Myocyte (in vitro differentiated cells): ENCODE data around the gene CELF2. TPM values are rescaled to one million over a fixed set of nuclear protein-coding genes. Genes with fewer than 3 reads are reported as not detected.

Experiments
- DNase-seq: peaks from one replicate; pipeline ENCODE4 v3.0.0-alpha.2; 2012; ENCODE audit warnings: low read depth
- total RNA-seq: library from RNA; depleted of rRNA; stranded (reverse); fragments of >200 nt; gene quantifications from 2 replicates; pipeline ENCODE4 v1.2.3, GENCODE V29; 2014

The CELF2 gene
- total RNA-seq, 1 donor from 2014 or later, result 71.0 TPM

DNA sequence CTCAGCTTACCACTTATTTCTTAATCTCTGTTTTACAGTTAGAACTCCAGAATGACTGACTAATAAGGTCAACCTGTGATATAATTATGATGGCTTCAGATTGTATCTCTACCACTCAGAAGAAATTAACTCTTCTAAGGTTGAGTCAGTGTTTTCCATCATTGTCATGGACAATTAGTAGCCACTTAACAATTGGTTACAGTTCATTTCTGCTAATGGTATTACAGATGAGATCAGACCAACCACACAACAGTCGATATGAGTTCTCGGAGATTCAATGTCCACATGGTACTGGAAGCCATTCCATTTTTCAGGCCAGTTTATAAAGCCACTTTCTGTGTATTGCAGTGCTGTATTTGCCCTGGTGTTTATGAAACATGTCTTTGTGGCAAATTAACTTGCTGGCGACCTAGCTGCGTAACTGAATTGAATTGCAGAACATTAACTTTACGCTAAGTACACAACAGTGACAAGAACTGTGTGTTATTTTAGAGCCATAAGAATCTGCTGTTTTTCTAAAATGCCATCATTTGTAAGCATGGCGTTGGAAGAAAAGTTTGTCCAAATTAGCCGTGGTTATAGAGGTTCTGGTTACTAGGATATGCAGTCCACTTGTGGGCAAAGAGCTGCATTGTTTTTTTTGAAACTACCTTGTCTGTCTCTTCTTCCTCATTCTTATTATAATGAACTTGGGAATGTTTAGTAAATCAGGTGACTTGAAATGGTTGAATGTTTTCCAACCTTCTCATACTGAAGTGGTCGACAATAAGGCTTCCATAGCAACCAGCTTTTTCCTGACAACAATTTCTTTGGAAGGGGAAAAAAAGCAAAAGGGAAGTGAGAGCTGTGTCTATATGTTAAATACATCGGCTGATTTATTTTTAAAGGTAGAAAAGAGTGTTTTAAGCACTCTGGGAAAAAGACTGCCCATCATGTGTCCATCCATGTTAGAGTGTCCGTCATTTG, 76.4 kb downstream of the CELF2 start:
- DNase-seq, result no peak

DNA sequence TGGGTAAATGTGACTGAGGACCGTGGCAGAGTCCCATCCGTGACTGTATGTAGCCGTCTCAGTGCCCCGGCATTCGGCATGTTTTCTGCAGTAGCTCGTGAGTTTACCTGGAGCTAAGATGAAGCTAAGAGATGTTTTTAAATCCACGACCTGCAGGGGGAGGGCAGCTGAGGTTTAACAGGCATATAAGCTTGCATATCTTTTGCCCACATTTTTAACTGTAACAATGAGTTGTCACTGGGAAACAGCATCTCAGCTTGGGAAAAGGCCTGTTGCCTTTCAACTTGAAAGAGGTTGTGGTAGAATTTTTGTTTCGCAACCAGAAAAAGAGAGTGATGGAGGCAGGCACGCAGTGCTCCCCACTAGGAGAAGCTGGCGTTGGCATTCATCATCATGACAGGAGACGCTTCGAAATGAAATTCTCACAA, 77.7 kb downstream of the CELF2 start:
- DNase-seq, result no peak

DNA sequence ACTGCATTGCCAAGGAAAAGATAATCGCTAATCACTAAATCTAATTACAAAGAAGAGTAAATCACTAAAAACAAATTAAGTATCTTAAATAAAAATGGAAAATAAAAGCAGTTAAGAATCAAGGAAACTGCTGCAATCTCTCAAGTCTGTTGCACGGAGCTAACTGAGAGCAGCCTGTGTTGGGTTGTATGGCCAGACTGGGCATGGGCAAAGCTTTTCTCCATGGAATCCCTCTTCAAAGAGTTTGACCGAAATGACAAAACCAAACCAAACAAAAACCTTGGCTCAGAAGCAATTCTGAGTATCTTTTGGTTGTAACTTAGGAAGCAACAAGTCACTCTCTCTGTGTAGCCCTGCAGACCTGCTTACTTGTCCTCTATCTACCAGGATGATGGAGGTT, 78.8 kb downstream of the CELF2 start:
- no peak for DNase-seq

DNA sequence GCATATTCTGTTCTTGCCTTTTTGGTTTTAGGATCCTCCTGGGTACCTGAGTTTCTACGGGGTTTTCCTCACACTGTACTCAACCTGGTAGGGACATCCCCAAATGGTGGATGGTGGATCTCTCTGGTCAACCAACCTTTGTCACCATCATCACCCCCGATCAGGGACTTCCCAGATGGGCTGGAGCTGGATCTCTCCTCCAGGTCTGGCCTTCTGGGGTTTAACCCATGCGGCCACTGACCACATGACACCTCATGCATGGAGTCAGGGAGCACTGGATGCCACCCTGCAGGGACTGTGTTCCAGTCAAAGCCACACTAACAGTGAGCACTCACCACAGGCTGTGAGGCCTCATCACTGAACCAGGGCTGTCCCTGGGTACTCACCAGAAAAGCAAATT, 80.0 kb downstream of the CELF2 start:
- DNase-seq, result no peak

DNA sequence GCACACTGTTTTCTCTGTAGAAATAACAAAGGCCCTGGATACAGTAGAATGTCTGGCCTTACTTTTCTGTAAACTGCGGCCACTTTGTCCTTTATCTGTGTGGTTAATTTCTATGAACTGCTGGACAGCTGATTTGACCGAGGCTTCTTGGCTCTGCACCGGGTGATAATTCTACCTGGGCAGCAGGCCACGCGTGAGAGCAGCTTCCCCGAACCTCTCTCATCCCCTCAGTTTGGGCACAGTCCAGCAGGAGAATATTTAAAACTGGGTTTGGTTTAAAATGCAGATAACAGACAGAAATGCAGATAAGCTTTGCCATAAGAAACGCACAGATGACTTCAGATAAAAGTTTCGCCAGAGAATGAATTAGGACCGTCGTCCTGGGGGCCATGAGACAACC, 81.0 kb downstream of the CELF2 start:
- DNase-seq, result peak; percentile 32

DNA sequence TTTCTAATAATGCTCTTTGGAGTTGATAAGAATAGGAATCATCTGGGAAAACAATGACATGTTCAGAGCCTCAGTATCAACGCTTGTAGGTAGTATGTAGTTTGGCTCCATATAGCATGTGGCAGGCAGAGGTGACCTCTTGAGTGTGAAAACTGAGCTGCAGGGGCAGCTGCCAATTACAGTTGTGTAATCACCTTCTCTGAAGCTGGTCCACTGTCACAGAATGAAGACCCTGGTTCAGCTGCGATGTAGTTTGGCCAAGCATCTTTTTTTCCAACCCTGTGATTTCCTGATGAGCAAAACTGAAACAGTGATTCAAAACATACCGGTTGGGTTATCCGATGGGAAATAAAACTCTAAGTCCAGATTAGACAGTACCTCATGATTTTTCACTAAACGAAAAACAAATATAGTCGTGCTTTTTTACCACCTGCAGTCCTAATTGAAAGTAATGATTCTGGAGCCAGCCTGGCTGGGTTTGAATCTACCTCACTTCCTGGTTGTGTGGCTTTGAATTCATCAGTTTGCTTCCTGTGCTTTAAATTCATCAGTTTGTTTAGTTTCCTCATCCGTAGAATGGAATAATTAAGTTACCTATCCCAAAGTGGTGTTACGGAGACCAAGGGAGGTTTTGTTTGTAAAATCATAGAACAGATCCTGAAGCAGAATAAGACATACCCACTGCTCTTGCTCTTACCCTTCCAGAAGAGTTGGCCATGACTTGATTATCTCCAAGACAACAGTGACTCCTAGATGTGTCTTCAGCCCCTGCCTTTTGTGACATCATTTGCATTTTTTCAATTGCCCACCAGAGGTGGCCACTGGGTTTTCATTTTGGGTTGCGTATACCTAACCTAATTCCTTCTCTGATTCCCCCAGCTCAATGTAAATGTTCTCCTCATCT, 87.4 kb downstream of the CELF2 start:
- DNase-seq, result no peak

DNA sequence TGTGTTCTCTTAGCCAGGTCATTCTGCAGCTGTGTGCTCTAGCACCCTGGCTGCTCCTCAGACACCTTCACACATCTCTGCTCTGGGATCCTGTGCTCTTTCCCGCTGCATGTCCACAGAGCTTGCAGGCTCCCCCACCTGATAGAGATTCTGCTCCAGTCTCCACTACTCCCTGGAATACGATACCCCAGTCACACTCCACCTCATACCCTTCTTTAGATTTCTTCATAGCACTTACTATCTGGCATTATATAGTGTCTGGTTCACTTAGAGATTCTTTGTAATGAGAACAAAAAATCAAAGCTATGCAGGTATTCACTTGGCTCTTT, 88.0 kb downstream of the CELF2 start:
- DNase-seq, result no peak

DNA sequence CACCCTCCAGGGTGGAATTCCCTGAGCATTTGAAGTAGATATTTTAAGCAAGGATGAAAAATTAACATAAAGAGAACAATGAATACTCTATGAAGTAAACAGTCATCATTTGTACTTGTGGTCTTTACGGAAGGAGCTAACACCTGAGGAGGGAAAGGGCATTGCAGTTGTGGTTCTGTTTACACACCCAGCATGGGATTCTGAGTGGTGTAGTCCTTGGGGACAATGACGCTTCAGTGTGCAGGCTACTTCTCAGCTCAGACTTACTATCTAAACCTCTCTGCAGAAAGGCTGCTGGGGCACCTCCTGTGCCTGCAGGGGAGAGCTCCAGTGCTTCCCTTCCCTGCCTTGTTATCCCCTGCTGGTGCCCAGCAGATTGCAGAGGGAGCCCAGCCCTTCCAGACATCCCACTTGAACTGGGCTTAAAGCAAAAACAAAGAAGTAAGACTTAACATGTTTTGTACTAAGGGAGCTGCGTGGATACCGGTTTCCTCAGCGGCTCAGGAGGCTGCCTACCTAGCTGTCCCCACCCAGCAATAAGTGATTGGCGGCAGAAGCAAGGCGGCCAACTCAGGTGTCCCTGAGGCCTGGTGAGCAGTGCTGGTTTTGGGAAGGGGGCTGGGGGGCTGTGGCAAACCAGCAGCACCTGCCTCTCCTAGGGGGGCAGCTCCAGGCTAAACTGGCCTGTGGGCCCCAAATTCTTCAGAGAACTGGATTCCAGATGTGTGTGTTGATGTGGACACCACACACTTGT, 89.1 kb downstream of the CELF2 start:
- DNase-seq, result no peak

DNA sequence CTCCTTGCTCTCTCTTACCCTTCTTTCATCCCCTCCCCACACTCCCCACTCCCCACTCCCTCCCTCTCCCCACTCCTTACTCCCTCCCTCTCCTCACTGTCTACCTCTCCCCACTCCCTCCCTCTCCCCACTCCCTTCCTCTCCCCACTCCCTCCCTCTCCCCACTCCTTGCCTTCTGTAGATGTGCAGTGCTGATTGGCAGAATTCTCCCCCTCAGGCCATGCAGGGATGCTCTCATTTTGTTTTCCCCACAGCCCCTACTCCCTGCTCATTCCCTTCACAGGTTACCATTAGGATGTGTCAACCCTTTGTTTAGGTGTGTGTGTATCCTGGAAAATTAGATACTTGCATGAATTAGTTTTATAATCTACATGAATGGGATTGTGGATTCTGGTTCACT, 90.3 kb downstream of the CELF2 start:
- no peak for DNase-seq

DNA sequence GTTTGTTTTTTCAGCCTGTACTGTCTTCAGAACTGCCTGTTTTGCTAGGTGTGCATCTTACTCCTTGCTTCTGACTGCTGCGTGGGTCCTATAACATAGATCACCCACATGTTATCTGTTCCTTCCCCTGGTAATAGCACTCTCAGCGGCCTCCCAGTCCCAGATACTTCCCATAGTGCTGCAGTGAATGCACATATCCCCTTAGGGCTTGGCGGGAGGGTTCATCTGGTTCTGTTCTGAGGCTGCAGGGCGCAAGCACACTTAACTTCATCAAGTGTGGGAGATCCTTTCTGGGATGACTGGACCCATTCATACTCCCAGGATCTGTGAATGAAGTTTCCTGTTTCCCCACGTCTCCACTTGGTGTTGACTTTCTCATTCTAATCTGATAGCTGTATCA, 90.7 kb downstream of the CELF2 start:
- DNase-seq, result no peak

DNA sequence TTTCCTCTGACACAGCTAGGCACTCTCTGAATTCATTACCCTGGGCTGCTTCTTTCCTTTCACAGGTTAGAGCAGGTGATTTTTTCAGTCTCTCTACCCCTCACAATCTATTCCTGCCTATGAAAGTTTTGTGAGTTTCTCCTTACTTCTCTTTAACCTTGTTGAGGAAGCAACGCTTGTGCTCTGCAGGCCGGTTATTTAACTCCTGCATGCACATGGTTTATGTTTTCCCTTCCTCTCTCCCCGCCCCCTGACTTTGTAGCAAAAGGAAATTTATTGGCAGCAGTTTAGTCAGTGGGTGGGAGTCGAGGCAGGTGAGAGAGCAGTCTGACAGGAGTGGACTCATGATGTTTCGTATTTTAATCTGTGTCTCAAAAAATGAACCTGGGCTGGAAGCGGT, 91.9 kb downstream of the CELF2 start:
- no peak for DNase-seq

DNA sequence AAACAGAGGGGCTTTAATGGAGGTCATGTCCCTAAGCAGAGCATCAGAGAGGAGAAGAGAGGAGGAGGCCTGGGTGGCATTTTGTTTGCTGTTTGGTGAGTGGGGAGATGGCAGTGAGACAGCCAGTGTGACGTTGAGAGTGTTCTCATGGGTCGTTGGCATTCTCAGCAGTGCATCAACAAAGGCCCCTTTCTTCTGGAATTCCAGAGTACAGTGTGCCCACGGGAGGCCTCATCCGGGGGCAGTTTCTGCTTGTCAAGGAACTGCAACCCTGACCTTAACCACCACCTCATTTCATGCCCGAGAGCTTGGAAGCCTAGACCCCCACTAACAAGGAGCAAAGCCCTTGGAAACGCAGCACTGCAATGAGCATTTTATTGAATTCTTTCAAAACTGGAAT, 92.9 kb downstream of the CELF2 start:
- DNase-seq, result no peak

DNA sequence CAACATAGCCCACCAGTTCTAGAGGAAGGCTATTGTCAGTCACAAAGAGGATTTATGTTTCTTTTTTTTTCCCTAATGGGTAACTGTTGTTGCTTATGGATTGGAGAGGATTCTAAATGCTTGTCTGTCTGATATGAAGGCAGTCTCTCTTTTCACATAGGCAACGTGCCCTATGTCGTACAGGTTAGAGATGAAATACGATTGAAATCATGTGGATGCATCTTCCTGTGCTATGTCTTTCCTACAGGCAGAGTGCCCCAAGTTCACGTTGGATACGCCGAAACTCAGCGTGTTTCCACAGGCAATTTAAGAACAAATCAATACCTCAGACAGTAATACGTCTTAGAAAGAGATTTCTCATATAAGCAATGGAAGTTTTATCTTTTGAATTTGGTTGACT, 93.8 kb downstream of the CELF2 start:
- no peak for DNase-seq

DNA sequence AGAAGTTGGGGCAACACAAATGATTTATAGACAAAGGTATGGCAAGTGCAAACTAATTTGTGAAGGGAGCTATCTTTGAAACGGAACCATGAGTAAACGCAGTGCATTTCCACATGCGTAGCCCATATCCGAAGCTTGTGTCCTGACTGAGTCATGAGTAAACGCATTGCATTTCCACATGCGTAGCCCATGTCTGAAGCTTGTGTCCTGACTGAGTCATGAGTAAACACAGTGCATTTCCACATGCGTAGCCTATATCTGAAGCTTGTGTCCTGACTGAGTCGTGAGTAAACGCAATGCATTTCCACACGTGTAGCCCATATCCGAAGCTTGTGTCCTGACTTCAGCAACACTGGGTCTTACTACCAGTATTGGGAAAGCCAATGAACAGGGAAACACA, 95.0 kb downstream of the CELF2 start:
- DNase-seq, result no peak

DNA sequence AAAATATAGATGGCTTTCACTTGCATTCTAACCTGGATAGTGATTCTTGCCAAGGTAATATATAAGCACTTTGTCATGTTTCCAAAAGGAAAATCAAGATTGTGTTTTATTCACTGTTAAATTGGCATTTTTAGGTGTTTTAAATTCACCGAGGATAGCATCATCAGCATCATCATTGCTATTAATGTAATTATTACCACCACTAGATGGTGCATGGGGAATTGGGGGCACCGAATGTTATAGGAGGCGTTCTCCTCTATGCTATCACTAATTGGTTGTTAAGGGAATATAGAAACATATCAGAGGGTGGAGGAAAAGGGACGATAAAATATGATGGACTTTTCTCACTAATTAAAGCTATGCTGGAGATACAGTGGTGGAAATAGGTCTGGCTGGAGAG, 95.5 kb downstream of the CELF2 start:
- no peak for DNase-seq

DNA sequence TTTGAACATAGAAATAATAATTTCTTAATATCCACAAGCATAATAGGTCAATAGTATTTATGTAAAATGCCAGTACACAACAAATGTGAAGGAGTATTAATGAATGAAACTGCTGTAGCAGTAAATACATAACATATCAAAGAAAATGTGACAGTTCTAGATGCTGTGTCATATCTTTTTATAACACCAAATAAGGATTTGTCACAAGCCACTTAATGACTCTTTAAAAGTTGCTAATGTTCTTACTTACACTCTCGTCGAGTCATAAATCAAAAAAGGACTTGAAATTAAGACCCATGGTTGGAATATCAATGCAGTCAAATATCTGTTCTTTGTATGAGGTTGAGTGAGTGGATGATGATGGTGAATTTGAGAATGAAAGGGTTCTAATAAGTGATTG, 96.6 kb downstream of the CELF2 start:
- no peak for DNase-seq

DNA sequence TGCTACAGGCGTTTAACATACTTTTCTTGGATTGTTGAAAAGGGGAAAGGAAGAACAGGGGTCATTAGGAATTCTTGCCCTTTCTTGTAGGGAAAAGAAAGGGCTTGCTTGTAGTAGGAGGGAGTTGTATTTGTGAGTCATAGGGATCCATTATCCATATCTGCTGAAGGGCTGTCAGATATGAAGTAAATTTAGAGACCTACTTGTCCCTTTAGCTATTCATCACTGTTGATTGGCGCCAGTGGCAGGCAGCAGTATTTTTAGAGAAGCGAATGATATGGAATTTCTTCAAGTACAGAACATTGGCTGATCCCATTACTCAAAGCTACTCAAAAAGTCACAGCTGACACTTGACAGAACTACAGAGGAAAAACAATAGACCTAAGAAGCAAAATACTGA, 97.7 kb downstream of the CELF2 start:
- DNase-seq, result peak; percentile 14

DNA sequence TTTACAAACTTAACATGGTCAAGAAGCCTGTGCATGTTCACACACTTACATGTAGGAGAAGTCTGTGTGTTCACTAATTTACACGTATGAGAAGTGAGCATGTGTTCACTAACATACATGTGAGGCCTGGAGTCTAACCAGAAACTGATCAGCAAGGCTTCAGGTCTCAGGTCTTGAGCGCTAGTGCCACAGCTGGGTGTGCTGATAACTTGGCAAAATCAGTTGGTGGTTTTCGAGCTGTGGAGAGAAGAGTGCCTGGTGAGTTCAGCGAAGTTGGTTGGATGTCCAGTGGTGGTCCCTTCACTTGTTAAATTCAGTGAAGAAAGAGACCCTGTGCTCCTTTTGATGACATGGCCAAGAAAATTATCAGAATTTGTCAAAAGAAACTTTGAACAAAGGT, 98.7 kb downstream of the CELF2 start:
- DNase-seq, result no peak

DNA sequence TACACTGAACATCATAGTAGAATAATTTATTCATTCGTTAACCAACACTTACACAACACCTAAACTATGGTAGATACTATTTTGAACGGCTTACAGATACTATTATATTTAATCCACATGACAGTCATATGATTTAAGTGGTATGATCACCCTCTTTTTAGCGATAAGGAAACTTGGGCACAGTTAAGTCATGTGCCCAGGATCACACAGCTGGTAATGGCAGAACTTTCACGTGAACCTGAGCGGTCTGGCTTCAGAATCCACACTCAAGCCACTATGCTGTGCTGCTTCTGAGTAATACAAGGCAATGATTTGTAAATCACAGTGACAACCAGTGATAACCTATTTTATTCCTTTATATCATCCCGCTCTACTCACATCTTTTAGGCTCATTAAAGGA, 99.1 kb downstream of the CELF2 start:
- no peak for DNase-seq

DNA sequence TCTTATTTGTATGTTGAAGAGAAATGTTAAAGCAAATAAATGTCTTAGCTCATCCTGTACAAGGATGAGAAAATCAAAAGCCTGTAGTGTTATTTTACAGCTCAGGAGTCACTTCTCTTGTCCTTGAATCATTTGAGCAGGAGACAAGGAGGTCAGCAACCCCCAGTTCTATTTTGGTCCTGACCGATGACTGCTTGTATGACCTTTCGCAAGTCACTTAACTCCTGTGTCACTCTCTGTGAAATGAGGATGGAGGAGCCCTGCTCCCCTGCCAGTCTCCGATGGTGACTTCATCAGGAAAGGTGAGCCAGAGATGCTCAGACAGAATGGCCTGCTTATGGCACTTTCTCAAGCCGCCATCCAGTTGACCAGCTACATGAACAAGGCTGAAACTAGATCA, 101.0 kb downstream of the CELF2 start:
- DNase-seq, result peak; percentile 20

DNA sequence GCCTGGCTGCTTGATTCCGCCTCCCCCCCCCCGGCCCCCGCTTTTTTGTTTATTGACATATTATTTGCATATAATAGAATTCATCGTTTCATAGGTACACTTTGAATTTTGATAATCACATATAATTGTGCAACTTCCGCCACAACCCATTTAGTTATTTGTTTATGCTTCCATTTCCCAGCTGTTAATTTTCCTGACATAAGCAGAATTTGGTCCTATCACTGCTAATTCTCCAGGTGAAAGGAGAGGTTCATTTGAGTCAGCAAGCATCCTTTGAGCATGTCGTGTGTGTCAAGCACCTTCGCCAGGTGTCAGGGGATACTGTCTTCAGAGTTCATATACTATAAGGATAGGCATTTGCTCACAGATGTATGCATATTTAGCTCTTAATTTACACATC, 102.2 kb downstream of the CELF2 start:
- no peak for DNase-seq

DNA sequence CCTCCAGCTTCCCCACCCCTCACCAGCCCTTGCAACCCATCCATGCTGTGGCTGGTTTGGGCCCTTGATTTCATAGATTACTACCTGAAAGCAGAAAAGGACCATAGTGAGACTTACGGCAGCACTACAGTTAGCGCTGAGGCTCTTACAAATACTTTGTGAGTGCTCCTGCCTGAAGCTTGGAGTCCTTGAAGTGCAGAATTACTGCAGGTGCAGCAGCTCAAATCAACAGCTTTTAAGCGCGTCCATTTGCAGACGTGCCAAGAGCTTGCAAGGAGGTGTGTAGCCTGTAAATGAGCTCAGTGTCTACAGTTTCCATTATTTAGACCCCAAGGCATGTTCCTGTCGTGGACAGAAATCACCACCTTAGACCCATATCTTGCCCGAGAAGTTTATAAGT, 103.0 kb downstream of the CELF2 start:
- DNase-seq, result no peak
